Mesenchymal stem cell (in vitro differentiated cells and primary cell): Measurements from ENCODE around the gene VBP1.

Source experiments
- DNase-seq: peaks from one replicate; pipeline ENCODE4 v3.0.0-alpha.2; 2013
- H2AFZ ChIP-seq: one replicate; pipeline ENCODE4 v1.6.1; 2013; ENCODE audit warnings: low read depth, mild to moderate bottlenecking, control low read depth, inconsistent platforms, low read length, moderate library complexity
- H2AK5ac ChIP-seq: 2 replicates; pipeline ENCODE4 v1.6.1; 2013; ENCODE audit warnings: low read length, moderate library complexity, mild to moderate bottlenecking, inconsistent platforms; ENCODE audit not compliant: severe bottlenecking
- H2BK120ac ChIP-seq: one replicate; pipeline ENCODE4 v1.6.1; 2013; ENCODE audit warnings: low read depth, mild to moderate bottlenecking, inconsistent platforms, low read length, moderate library complexity
- H2BK12ac ChIP-seq, 2 experiments: one replicate each; pipeline ENCODE4 v1.6.1; 2013; ENCODE audit warnings: inconsistent platforms in 2 of 2, low read length in 2 of 2, mild to moderate bottlenecking in 2 of 2, moderate library complexity in 2 of 2, control low read depth in 1 of 2
- H2BK15ac ChIP-seq: one replicate; pipeline ENCODE4 v1.6.1; 2013; ENCODE audit warnings: mild to moderate bottlenecking, low read depth, inconsistent platforms; ENCODE audit not compliant: poor library complexity, severe bottlenecking
- H2BK5ac ChIP-seq: 2 replicates; pipeline ENCODE4 v1.6.1; 2013; ENCODE audit warnings: low read depth, mild to moderate bottlenecking, low read length, control low read depth, inconsistent platforms; ENCODE audit not compliant: poor library complexity, severe bottlenecking
- H3K14ac ChIP-seq, 2 experiments: one replicate each; pipeline ENCODE4 v1.6.1; 2013; ENCODE audit warnings: inconsistent platforms in 2 of 2, low read length in 2 of 2, control low read depth in 1 of 2, mild to moderate bottlenecking in 1 of 2, moderate library complexity in 1 of 2
- H3K18ac ChIP-seq, 2 experiments: one replicate each; pipeline ENCODE4 v1.6.1; 2013; ENCODE audit warnings: inconsistent platforms in 2 of 2, low read length in 2 of 2, control low read depth in 1 of 2, low read depth in 1 of 2, mild to moderate bottlenecking in 1 of 2
- H3K23ac ChIP-seq, 2 experiments: one replicate each; pipeline ENCODE4 v1.6.1; 2013; ENCODE audit warnings: inconsistent platforms in 2 of 2, low read length in 2 of 2, mild to moderate bottlenecking in 2 of 2, moderate library complexity in 2 of 2, control low read depth in 1 of 2
- H3K27ac ChIP-seq: 2 replicates; pipeline ENCODE4 v1.5.1; 2013; ENCODE audit warnings: mild to moderate bottlenecking, moderate library complexity, low read length, control low read depth, inconsistent platforms; ENCODE audit not compliant: poor library complexity, severe bottlenecking
- H3K27me3 ChIP-seq, 2 experiments: 2 replicates each; pipeline versions ENCODE4 v1.6.1 to v1.7.0; 2013; ENCODE audit warnings: low read length in 2 of 2, mild to moderate bottlenecking in 2 of 2, moderate library complexity in 2 of 2, control low read depth in 1 of 2, inconsistent platforms in 1 of 2; ENCODE audit not compliant: control insufficient read depth in 1 of 2, insufficient read depth in 1 of 2
- H3K36me3 ChIP-seq, 2 experiments: 2 replicates each; pipeline versions ENCODE4 v1.6.1 to v1.7.0; 2013; ENCODE audit warnings: low read length in 2 of 2, control low read depth in 1 of 2, inconsistent platforms in 1 of 2, low read depth in 1 of 2, mild to moderate bottlenecking in 1 of 2; ENCODE audit not compliant: insufficient read depth in 2 of 2, control insufficient read depth in 1 of 2
- H3K4ac ChIP-seq, 2 experiments: one replicate each; pipeline ENCODE4 v1.6.1; 2013; ENCODE audit warnings: inconsistent platforms in 2 of 2, low read length in 2 of 2, mild to moderate bottlenecking in 2 of 2, moderate library complexity in 2 of 2, control low read depth in 1 of 2, low read depth in 1 of 2
- H3K4me1 ChIP-seq: 2 replicates; pipeline ENCODE4 v1.6.1; 2013; ENCODE audit warnings: low read depth, low read length, control low read depth; ENCODE audit not compliant: control insufficient read depth, insufficient read depth
- H3K4me2 ChIP-seq: 2 replicates; pipeline ENCODE4 v1.6.1; 2013; ENCODE audit warnings: low read length, mild to moderate bottlenecking, inconsistent platforms; ENCODE audit not compliant: poor library complexity, severe bottlenecking
- H3K4me3 ChIP-seq, 2 experiments: 2 replicates each; pipeline versions ENCODE4 v1.5.1 to v1.7.0; 2013; ENCODE audit warnings: low read length in 2 of 2, mild to moderate bottlenecking in 2 of 2, control low read depth in 1 of 2, low read depth in 1 of 2; ENCODE audit not compliant: insufficient read depth in 1 of 2
- H3K79me1 ChIP-seq: replicated peaks from 2 replicates; pipeline ENCODE4 v1.6.1; 2013; ENCODE audit warnings: mild to moderate bottlenecking, control low read depth, low read length, inconsistent platforms; ENCODE audit not compliant: poor library complexity, severe bottlenecking
- H3K9ac ChIP-seq: 2 replicates; pipeline ENCODE4 v1.7.0; 2013; ENCODE audit warnings: mild to moderate bottlenecking, low read length, moderate library complexity
- H3K9me3 ChIP-seq: 2 replicates; pipeline ENCODE4 v1.7.0; 2013; ENCODE audit warnings: mild to moderate bottlenecking, low read length; ENCODE audit not compliant: control insufficient read depth
- H4K8ac ChIP-seq: one replicate; pipeline ENCODE4 v1.6.1; 2013; ENCODE audit warnings: inconsistent platforms, mild to moderate bottlenecking, low read length, moderate library complexity
- H4K91ac ChIP-seq: one replicate; pipeline ENCODE4 v1.6.1; 2013; ENCODE audit warnings: mild to moderate bottlenecking, low read length, inconsistent platforms
- WGBS: methylation state at CpG from one replicate; pipeline ENCODE4 v1.1.7; 2013; ENCODE audit warnings: mixed read lengths; 5-methylcytosine and 5-hydroxymethylcytosine counted together

The VBP1 gene

DNA sequence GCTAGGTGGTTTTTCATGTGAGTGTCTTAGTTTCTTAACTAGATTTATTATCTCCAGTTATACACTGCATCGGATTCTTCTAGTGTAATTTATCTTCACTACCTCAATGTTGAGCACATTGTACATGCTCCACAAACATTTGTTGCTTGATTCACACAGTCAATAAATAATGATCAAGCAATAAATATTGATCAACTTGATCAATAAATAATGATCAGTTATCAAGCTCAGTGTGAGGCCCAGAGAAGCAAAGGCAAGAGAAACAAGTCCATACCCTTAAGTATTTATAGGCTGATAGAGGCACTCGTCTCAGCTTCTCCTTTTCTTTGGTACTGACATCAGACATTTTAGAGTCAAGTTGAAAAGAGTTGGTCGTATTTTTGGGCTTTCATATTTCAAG lies 5.1 kb upstream of the VBP1 start:
- H3K27ac ChIP-seq, result no peak overlapping the region
- no peak overlapping the region for H2BK12ac ChIP-seq
- no peaks in the 10 kb centered on the region for H3K4me1 ChIP-seq
- no peak overlapping the region for H2AFZ ChIP-seq
- no peak overlapping the region for H3K4me3 ChIP-seq
- H2BK5ac ChIP-seq, result no peak overlapping the region
- no peak overlapping the region for H3K9ac ChIP-seq
- H2BK15ac ChIP-seq, result no peak overlapping the region
- H3K18ac ChIP-seq, result no peak overlapping the region
- H3K36me3 ChIP-seq, result no peaks in the 10 kb centered on the region
- no peaks in the 10 kb centered on the region for H3K79me1 ChIP-seq
- no peak overlapping the region for H3K4ac ChIP-seq
- WGBS, result no CpG with 5 or more reads among the region's 3 CpGs
- H3K14ac ChIP-seq, result no peak overlapping the region
- no peaks in the 10 kb centered on the region for H3K9me3 ChIP-seq
- no peak overlapping the region for H2AK5ac ChIP-seq
- H3K27me3 ChIP-seq, result no peaks in the 10 kb centered on the region
- H4K8ac ChIP-seq, result no peak overlapping the region
- no peak overlapping the region for H3K4me2 ChIP-seq
- H3K23ac ChIP-seq, result no peak overlapping the region
- DNase-seq, result no peak
- H2BK120ac ChIP-seq, result no peak overlapping the region
- no peak overlapping the region for H4K91ac ChIP-seq

DNA sequence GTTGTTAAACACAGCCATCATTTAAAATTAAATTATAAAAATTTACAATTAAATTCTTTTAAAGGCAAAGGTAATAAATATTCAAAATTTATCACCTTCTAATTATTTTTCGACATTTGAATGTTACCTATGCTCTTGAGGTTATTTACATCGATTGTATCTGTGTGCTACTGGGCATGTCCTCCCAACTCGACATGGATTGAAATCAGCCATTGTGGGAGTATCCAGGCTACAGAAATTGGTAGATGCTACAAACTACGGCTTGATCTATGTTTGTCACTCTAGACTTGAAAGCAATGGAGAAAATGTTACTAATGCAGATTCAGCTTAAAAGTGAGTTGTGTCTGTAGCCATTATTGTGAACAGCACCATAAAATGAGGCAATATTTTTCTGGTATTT lies 2.5 kb upstream of the VBP1 start:
- H2AFZ ChIP-seq, result no peak overlapping the region
- no peaks in the 10 kb centered on the region for H3K36me3 ChIP-seq
- no peak overlapping the region for H3K4me2 ChIP-seq
- no peak for DNase-seq
- no peak overlapping the region for H4K8ac ChIP-seq
- no peak overlapping the region for H3K4ac ChIP-seq
- H3K23ac ChIP-seq, result no peak overlapping the region
- H3K14ac ChIP-seq, result no peak overlapping the region
- no peak overlapping the region for H2BK12ac ChIP-seq
- WGBS, result 92% methylated on average over 4 of the region's 4 CpGs
- H3K4me1 ChIP-seq, result no peaks in the 10 kb centered on the region
- no peak overlapping the region for H2BK5ac ChIP-seq
- no peak overlapping the region for H3K9ac ChIP-seq
- H3K18ac ChIP-seq, result no peak overlapping the region
- no peak overlapping the region for H2BK120ac ChIP-seq
- H4K91ac ChIP-seq, result no peak overlapping the region
- H3K79me1 ChIP-seq, result no peaks in the 10 kb centered on the region
- no peak overlapping the region for H3K4me3 ChIP-seq
- H3K27me3 ChIP-seq, result no peaks in the 10 kb centered on the region
- no peaks in the 10 kb centered on the region for H3K9me3 ChIP-seq
- no peak overlapping the region for H3K27ac ChIP-seq
- H2AK5ac ChIP-seq, result no peak overlapping the region
- no peak overlapping the region for H2BK15ac ChIP-seq

DNA sequence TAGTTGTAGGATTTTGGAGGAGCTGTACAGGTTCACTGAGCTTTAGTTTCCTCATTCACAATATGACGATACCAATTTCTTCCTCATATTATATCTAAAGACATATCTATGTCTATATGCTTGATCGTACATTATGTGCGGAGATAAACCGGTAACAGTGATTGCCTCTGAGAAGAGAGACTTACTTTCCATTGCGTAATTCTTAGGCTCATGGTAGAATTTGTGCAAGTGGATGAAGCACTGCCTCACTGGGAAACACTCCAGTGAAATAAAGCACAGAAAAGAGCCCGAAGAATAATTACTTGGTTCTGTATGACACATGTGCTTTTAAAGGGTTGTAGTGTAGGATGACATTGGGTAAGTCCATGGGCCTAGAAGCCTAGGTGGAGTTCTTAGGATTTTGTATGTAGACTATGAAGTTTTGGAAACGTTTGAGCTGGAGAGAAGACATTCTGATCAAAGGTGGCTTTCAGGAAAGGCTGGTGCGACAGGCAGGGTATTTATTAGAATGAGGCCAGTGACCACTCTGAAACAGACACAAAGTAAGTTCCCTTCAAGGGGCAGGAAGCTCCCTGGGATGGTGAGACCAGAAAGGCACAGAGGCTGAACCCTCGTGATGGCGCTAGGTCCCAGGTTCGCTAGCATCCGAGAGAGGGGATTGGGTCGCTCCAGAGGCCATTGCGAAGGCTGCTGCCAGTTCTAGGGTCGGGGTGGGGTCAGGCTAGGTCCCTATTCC lies 649 bp upstream of the VBP1 start:
- H3K9me3 ChIP-seq, result no peaks in the 10 kb centered on the region

DNA sequence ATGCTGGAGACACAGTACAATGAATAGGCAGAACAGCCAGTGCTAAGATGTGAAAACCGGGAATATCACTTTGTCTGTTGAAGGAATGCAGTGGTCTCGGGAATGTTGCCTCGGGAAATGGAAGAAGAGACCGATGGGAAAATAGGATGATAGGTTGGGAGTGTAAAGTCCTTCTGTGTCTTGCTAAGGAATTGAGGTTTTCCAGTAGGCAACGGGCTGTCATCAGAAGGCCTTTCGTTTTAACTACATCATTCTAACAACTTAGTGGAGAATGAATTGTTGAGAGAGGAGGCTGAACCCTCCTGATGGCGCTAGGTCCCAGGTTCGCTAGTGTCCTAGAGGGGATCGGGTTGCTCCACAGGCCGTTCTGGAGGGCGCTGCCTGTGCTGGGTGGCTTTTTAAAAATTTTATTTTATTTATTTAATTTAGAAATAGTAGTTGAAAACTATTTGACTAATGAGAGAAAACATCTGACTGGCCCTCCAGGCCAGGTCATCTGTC lies 730 bp downstream of the VBP1 start:
- Histone ChIP-seq H3K27me3 (no peaks in the 10 kb centered on the region), H2BK5ac (no peak overlapping the region), H3K4me1 (no peaks in the 10 kb centered on the region), H3K18ac (no peak overlapping the region), H3K4me3 (peak overlapping the region; percentile 87 to 89), H3K27ac (peak overlapping the region; percentile 17), H2BK12ac (no peak overlapping the region), H3K4ac (no peak overlapping the region), H3K9me3 (no peaks in the 10 kb centered on the region), H2BK120ac (no peak overlapping the region), H3K9ac (peak overlapping the region; percentile 91), H3K23ac (no peak overlapping the region), H2AFZ (no peak overlapping the region), H4K8ac (no peak overlapping the region), H3K79me1 (no peaks in the 10 kb centered on the region), H2AK5ac (no peak overlapping the region), H4K91ac (no peak overlapping the region), H3K14ac (peak overlapping the region in 1 of 2 experiments; percentile 20), H3K36me3 (peaks cover 6 to 13% of the 10 kb centered on the region in 2 experiments), H2BK15ac (no peak overlapping the region), H3K4me2 (peak overlapping the region; percentile 70)
- DNase-seq, result no peak
- 7% methylated on average over 4 of the region's 11 CpGs for WGBS

More for the DNA sequence above, 649 bp upstream of the VBP1 start:
- H3K4me2 ChIP-seq, result peak overlapping the region; percentile 53
- peak overlapping the region; percentile 66 to 89 for H3K4me3 ChIP-seq
- H2BK5ac ChIP-seq, result no peak overlapping the region
- peak overlapping the region in 1 of 2 experiments; percentile 61 for H3K4ac ChIP-seq
- H4K91ac ChIP-seq, result peak overlapping the region; percentile 50
- H3K27me3 ChIP-seq, result no peaks in the 10 kb centered on the region
- no peak overlapping the region for H2AK5ac ChIP-seq
- H3K27ac ChIP-seq, result peak overlapping the region; percentile 62
- peak overlapping the region; percentile 91 for H3K9ac ChIP-seq
- H3K36me3 ChIP-seq, result peaks cover 0 to 4% of the 10 kb centered on the region in 2 experiments
- no peak for DNase-seq
- H3K79me1 ChIP-seq, result no peaks in the 10 kb centered on the region
- no peaks in the 10 kb centered on the region for H3K4me1 ChIP-seq
- H2AFZ ChIP-seq, result peak overlapping the region; percentile 89
- H3K23ac ChIP-seq, result no peak overlapping the region
- peak overlapping the region in 1 of 2 experiments; percentile 84 for H3K18ac ChIP-seq
- no peak overlapping the region for H2BK15ac ChIP-seq
- H2BK12ac ChIP-seq, result no peak overlapping the region
- peak overlapping the region; percentile 75 for H4K8ac ChIP-seq
- H3K14ac ChIP-seq, result peak overlapping the region in 1 of 2 experiments; percentile 48
- no peak overlapping the region for H2BK120ac ChIP-seq
- 43% methylated on average over 13 of the region's 15 CpGs for WGBS
